Measurements from ENCODE around the gene MAML2. TPM values are rescaled to one million over a fixed set of nuclear protein-coding genes. Genes with fewer than 3 reads are reported as not detected.

Gene MAML2
- total RNA-seq, 4 donors from 2014 or later = 20.0 to 33.7 (median 23.2) TPM

DNA sequence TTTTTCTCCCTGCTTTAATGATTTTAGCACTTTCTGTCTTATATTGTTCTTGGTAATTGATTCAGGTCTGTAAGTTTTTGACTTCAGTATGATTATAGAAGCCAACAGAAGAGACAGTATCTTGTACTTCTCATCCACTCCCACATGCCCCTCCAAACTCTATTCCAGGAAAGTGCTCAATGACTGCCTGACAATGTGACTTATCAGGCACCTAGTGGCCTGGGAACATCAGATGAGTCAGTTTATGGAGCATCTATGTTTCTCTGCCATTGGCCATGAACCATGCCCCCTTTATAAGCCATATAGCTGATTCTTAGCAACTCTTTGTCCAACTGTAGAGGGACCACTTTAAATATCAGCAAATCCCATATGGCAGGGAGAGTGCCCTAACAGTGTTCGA, 239.9 kb downstream of the MAML2 start:
- no peaks in the 10 kb centered on the region for H3K9me3 ChIP-seq
- WGBS = 90% methylated on average over 1 of the region's 1 CpG
- no peaks in the 10 kb centered on the region for H3K36me3 ChIP-seq
- TF ChIP-seq POLR2AphosphoS5 (IDR thresholded peaks at IDR 0.05) = no peak
- TF ChIP-seq, protein P1, sequence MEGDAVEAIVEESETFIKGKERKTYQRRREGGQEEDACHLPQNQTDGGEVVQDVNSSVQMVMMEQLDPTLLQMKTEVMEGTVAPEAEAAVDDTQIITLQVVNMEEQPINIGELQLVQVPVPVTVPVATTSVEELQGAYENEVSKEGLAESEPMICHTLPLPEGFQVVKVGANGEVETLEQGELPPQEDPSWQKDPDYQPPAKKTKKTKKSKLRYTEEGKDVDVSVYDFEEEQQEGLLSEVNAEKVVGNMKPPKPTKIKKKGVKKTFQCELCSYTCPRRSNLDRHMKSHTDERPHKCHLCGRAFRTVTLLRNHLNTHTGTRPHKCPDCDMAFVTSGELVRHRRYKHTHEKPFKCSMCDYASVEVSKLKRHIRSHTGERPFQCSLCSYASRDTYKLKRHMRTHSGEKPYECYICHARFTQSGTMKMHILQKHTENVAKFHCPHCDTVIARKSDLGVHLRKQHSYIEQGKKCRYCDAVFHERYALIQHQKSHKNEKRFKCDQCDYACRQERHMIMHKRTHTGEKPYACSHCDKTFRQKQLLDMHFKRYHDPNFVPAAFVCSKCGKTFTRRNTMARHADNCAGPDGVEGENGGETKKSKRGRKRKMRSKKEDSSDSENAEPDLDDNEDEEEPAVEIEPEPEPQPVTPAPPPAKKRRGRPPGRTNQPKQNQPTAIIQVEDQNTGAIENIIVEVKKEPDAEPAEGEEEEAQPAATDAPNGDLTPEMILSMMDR (IDR thresholded peaks at IDR 0.05) = no peak
- TF ChIP-seq EP300 (IDR thresholded peaks at IDR 0.05) = no peak
- no peak for TF ChIP-seq POLR2A (IDR thresholded peaks at IDR 0.05; ENCODE audit: low read depth)
- DNase-seq (ENCODE audit: extremely low spot score) = no peak
- intact Hi-C loops (cut with DNase I) = no loop called here
- H3K4me1 ChIP-seq = peaks cover 10 to 49% (median 45%) of the 10 kb centered on the region in 4 donors
- H3K4me3 ChIP-seq = no peak overlapping the region
- H3K27me3 ChIP-seq = no peaks in the 10 kb centered on the region
- H3K27ac ChIP-seq (replicated peaks in 1 of 4) = no peak overlapping the region

DNA sequence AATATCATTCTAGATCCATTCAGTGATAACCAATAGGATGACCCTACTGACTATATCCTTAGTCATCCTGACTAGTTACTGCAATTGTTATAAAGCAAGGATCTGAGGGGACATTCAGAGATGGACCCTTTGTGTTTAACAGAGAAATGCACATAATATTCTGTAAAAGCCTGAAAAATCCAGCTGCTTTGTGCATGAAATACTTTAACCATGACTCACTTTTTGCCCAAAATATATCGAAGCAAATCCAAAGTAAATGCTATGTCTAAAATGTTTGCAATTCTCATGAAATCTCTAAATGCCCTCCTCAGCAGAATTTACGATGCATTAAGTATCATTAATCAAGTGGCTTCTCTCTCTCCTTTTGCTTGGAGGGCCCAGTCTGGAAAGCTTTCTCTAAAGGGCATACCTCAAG, 240.3 kb downstream of the MAML2 start:
- Histone ChIP-seq H3K4me1 (peaks cover 10 to 53% (median 49%) of the 10 kb centered on the region in 4 donors), H3K4me3 (no peak overlapping the region), H3K27me3 (no peaks in the 10 kb centered on the region), H3K27ac (replicated peaks in 1 of 4) (no peak overlapping the region), H3K36me3 (no peaks in the 10 kb centered on the region), H3K9me3 (no peaks in the 10 kb centered on the region)
- intact Hi-C loops (cut with DNase I) = no loop called here
- whole genome bisulfite sequencing = 39% methylated on average over 2 of the region's 2 CpGs
- TF ChIP-seq, protein P1 (IDR thresholded peaks at IDR 0.05) = no peak
- TF ChIP-seq POLR2AphosphoS5 (IDR thresholded peaks at IDR 0.05) (no peak), EP300 (IDR thresholded peaks at IDR 0.05) (no peak), POLR2A (IDR thresholded peaks at IDR 0.05; ENCODE audit: low read depth) (no peak)
- DNase-seq (ENCODE audit: extremely low spot score) = no peak

DNA sequence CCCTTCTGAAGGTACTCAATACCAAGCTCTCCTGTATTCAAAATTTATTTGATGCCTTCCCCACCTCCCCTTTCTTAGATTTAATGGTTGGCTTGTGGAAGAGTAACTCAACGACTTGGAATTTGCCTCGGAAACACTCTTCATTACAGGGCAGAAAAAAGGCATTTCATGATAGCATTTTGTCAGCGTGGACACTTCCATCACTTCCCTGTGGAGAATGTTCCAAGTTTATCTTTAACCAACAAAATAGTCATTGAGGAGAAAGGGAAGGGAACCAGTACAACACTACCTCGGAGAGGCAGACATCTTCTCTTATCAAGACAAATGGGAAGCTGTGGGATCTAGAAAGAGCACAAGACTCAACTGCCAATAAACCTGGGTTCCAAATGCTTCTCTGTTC, 241.8 kb downstream of the MAML2 start:
- TF ChIP-seq EP300 (IDR thresholded peaks at IDR 0.05) = no peak
- no peak for DNase-seq (ENCODE audit: extremely low spot score)
- H3K27ac ChIP-seq (replicated peaks in 1 of 4) = no peak overlapping the region
- H3K9me3 ChIP-seq = no peaks in the 10 kb centered on the region
- H3K4me3 ChIP-seq = no peak overlapping the region
- WGBS = 87% methylated on average over 4 of the region's 4 CpGs
- peaks cover 10 to 55% (median 50%) of the 10 kb centered on the region in 4 donors for H3K4me1 ChIP-seq
- intact Hi-C loops (cut with DNase I) = no loop called here
- no peaks in the 10 kb centered on the region for H3K27me3 ChIP-seq
- H3K36me3 ChIP-seq = no peaks in the 10 kb centered on the region

DNA sequence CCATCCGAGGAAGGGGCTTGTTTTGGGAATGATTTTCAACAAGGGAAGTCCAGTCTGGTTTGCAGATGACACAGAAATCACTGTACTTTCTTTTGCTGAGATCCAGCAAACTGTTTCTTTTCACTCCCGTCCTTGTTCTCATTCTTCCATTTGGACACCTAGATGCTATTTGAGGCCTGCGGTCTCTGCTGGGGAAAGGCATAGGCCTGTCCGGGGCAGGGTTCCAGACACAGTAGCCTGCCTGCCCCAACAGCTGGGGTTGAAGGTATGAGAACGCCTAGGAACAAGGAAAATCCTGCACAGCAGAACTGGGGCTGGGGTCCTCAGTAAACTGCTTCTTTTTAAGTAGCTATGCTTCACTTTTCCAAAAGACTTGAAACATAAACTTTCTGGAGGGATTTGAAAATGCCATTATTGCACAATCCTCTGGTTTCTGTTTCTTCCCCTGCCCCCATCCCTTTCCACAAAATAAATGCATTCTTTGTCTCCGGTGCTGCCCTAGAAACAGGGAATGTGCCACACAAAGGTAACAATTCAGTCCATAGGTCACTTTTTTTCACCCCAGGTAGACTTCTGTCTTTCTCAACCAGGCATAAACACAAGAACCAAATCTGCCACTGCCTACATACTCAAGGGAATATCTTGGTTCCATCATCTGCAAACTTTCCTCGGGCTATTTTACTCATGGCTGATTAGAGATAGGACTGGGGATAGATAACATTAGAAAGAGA, 244.3 kb downstream of the MAML2 start:
- Histone ChIP-seq H3K27ac (replicated peaks in 1 of 4) (peak overlapping the region; percentile 36 to 52 (median 44)), H3K4me1 (peaks cover 0 to 42% (median 36%) of the 10 kb centered on the region in 4 donors), H3K36me3 (no peaks in the 10 kb centered on the region), H3K4me3 (no peak overlapping the region), H3K27me3 (no peaks in the 10 kb centered on the region), H3K9me3 (no peaks in the 10 kb centered on the region)
- TF ChIP-seq, protein P1 (IDR thresholded peaks at IDR 0.05) = no peak
- TF ChIP-seq POLR2AphosphoS5 (IDR thresholded peaks at IDR 0.05) = no peak
- TF ChIP-seq POLR2A (IDR thresholded peaks at IDR 0.05; ENCODE audit: low read depth) = no peak
- TF ChIP-seq EP300 (IDR thresholded peaks at IDR 0.05) = no peak
- no peak for DNase-seq (ENCODE audit: extremely low spot score)
- intact Hi-C loops (cut with DNase I) = no loop called here
- 59% methylated on average over 5 of the region's 7 CpGs for WGBS

DNA sequence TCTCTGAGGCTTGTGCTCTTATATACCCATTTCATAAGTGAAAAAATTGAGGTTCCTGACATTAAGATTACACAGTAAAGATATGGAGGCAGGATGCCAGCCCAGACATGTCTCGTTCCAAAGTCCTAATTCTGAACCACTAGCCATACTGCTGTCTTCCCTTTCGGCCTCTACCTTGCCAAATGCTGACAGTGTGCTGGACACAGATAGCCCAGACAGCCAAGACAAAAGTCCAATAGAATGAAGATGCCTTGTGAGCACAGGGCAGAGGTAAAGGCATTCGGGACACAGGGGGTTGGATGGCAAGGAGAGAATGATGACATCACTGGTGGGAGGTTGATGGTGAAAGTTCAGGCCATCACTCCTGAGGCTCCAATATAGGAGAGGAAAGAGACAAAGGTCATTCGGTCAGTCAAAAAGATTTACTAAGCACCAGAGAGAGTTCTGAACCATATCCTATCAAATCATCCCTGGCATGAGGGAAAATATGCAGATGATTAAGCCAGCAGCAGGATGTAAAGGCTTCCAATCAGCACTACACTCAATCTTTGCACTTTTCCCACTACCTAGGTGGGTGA, 245.1 kb downstream of the MAML2 start:
- Histone ChIP-seq H3K4me3 (no peak overlapping the region), H3K36me3 (peaks cover 0 to 4% (median 1%) of the 10 kb centered on the region in 4 donors), H3K27me3 (no peaks in the 10 kb centered on the region), H3K27ac (replicated peaks in 1 of 4) (peak overlapping the region; percentile 36 to 52 (median 44)), H3K4me1 (peaks cover 0 to 35% (median 31%) of the 10 kb centered on the region in 4 donors), H3K9me3 (no peaks in the 10 kb centered on the region)
- intact Hi-C loops (cut with DNase I) = no loop called here
- no peak for TF ChIP-seq EP300 (IDR thresholded peaks at IDR 0.05)
- TF ChIP-seq, protein P1 (IDR thresholded peaks at IDR 0.05) = no peak
- TF ChIP-seq POLR2A (IDR thresholded peaks at IDR 0.05; ENCODE audit: low read depth) = no peak
- TF ChIP-seq POLR2AphosphoS5 (IDR thresholded peaks at IDR 0.05) = no peak
- no peak for DNase-seq (ENCODE audit: extremely low spot score)
- 85% methylated on average over 4 of the region's 4 CpGs for WGBS

Data from esophagus muscularis mucosa (tissue), 4 donors.